ENCODE measurements around the gene ST7. TPM values are rescaled to one million over a fixed set of nuclear protein-coding genes. Genes with fewer than 3 reads are reported as not detected.

ST7 gene
- total and polyA plus RNA-seq, 2 donors (not counting 1 experiment from before 2014, with no cell fraction given): 2.3 to 4.6 TPM

DNA sequence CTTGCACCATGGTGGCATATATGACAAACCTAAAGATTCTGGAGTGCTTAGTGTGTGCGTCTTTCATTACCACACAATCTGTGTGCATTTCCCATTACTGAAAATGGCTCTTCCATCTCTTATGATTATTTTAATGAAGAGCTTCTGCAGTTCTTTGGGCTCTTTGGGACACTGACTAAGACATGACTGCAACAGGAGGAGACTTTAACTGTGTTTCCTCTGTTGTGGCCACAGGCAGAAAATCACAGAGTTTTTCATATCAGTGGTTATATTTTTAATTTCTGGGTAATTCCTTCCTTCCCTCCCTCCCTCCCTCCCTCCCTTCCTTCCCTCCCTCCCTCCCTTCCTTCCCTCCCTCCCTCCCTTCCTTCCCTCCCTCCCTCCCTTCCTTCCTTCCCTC lies 311.4 kb downstream of the ST7 start:
- H3K79me2 ChIP-seq (ENCODE audit: control insufficient read depth, insufficient read depth, low read length): no peaks in the 10 kb centered on the region
- H3K9ac ChIP-seq (ENCODE audit: low read length): no peak overlapping the region
- no peaks in the 10 kb centered on the region for H3K27me3 Mint-ChIP-seq
- no peaks in the 10 kb centered on the region for H3K27me3 ChIP-seq (replicated peaks in 1 of 4; ENCODE audit: control extremely low read depth in 1 of 4, control insufficient read depth in 3 of 4, insufficient read depth in 4 of 4, low read length in 3 of 4)
- no peaks in the 10 kb centered on the region for H4K20me1 ChIP-seq (ENCODE audit: control insufficient read depth, insufficient read depth, low read length, poor library complexity, severe bottlenecking)
- intact Hi-C loops (cut with micrococcal nuclease): no loop called here
- H3K4me2 ChIP-seq (replicated peaks; ENCODE audit: low read depth, low read length, poor library complexity, severe bottlenecking): no peak overlapping the region
- DNase-seq: no peak
- H3K9me3 Mint-ChIP-seq (ENCODE audit: insufficient read depth): no peaks in the 10 kb centered on the region
- H3K4me1 Mint-ChIP-seq: no peaks in the 10 kb centered on the region
- ChIA-PET POLR2A (no interaction called here), CTCF (interaction anchor here (0.7 kb wide), 1 partner anchor 259 kb away, joined by 3 read pairs; no protein-coding TSS in a partner anchor)
- no peak overlapping the region for H2AFZ ChIP-seq (ENCODE audit: insufficient read depth, low read depth, low read length, poor library complexity, severe bottlenecking)
- no CpG with 5 or more reads among the region's 1 CpG for WGBS (ENCODE audit: insufficient coverage)
- no peak overlapping the region for H3K27ac ChIP-seq (ENCODE audit: low read length in 2 of 2)
- no peak overlapping the region for H3K27ac Mint-ChIP-seq
- H3K4me3 ChIP-seq (ENCODE audit: control extremely low read depth in 1 of 5, extremely low read depth in 1 of 5, insufficient read depth in 1 of 5, low read depth in 2 of 5, low read length in 4 of 5): no peak overlapping the region
- no peaks in the 10 kb centered on the region for H3K4me1 ChIP-seq (ENCODE audit: control insufficient read depth in 2 of 2, insufficient read depth in 2 of 2, low read length in 2 of 2)
- H3K36me3 ChIP-seq (replicated peaks in 1 of 2; ENCODE audit: control extremely low read depth in 1 of 2, control insufficient read depth in 1 of 2, extremely low read depth in 1 of 2, insufficient read depth in 2 of 2, low read length in 1 of 2): no peaks in the 10 kb centered on the region
- no peak for ATAC-seq (ENCODE audit: low read depth)
- no peak overlapping the region for H3K4me3 Mint-ChIP-seq
- TF ChIP-seq, protein P1, sequence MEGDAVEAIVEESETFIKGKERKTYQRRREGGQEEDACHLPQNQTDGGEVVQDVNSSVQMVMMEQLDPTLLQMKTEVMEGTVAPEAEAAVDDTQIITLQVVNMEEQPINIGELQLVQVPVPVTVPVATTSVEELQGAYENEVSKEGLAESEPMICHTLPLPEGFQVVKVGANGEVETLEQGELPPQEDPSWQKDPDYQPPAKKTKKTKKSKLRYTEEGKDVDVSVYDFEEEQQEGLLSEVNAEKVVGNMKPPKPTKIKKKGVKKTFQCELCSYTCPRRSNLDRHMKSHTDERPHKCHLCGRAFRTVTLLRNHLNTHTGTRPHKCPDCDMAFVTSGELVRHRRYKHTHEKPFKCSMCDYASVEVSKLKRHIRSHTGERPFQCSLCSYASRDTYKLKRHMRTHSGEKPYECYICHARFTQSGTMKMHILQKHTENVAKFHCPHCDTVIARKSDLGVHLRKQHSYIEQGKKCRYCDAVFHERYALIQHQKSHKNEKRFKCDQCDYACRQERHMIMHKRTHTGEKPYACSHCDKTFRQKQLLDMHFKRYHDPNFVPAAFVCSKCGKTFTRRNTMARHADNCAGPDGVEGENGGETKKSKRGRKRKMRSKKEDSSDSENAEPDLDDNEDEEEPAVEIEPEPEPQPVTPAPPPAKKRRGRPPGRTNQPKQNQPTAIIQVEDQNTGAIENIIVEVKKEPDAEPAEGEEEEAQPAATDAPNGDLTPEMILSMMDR (IDR thresholded peaks at IDR 0.05): no peak
- TF ChIP-seq EZH2 (IDR thresholded peaks at IDR 0.05; ENCODE audit: borderline replicate concordance, insufficient read depth, low read depth, low read length, poor library complexity, severe bottlenecking): no peak
- no peaks in the 10 kb centered on the region for H3K9me3 ChIP-seq (ENCODE audit: control extremely low read depth in 1 of 3, control insufficient read depth in 2 of 3, insufficient read depth in 1 of 3, low read length in 2 of 3)

DNA sequence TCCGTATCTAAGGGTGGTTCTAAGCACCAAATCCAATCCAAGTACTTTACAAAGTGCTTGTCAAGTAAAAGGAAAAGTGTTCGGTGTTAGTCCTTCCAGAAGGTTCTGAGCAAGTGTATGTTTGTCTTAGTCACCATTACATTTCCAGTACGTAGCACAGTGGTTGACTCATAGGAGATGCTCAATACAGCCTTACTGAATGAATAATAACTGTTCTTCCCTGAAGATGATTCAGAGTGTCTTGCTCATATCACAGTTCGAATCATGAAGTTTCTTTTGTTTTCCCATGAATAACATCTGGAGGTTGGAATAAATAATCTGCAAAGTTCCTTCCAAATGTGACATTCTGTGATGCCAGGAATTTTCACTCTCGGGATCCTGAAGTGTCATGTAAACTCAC lies 316.1 kb downstream of the ST7 start:
- no peak overlapping the region for H3K27ac ChIP-seq (ENCODE audit: low read length in 2 of 2)
- H3K4me3 ChIP-seq (ENCODE audit: control extremely low read depth in 1 of 5, extremely low read depth in 1 of 5, insufficient read depth in 1 of 5, low read depth in 2 of 5, low read length in 4 of 5): no peak overlapping the region
- Mint-ChIP-seq H3K4me1 (no peaks in the 10 kb centered on the region), H3K27ac (no peak overlapping the region), H3K4me3 (no peak overlapping the region), H3K27me3 (peaks cover 14% of the 10 kb centered on the region), H3K9me3 (ENCODE audit: insufficient read depth) (no peaks in the 10 kb centered on the region)
- DNase-seq: no peak
- no peaks in the 10 kb centered on the region for H3K4me1 ChIP-seq (ENCODE audit: control insufficient read depth in 2 of 2, insufficient read depth in 2 of 2, low read length in 2 of 2)
- H2AFZ ChIP-seq (ENCODE audit: insufficient read depth, low read depth, low read length, poor library complexity, severe bottlenecking): no peak overlapping the region
- WGBS (ENCODE audit: insufficient coverage): no CpG with 5 or more reads among the region's 5 CpGs
- CTCF ChIA-PET: no interaction called here
- no peaks in the 10 kb centered on the region for H3K27me3 ChIP-seq (replicated peaks in 1 of 4; ENCODE audit: control extremely low read depth in 1 of 4, control insufficient read depth in 3 of 4, insufficient read depth in 4 of 4, low read length in 3 of 4)
- H3K4me2 ChIP-seq (replicated peaks; ENCODE audit: low read depth, low read length, poor library complexity, severe bottlenecking): no peak overlapping the region
- POLR2A ChIA-PET: no interaction called here
- no peaks in the 10 kb centered on the region for H3K36me3 ChIP-seq (replicated peaks in 1 of 2; ENCODE audit: control extremely low read depth in 1 of 2, control insufficient read depth in 1 of 2, extremely low read depth in 1 of 2, insufficient read depth in 2 of 2, low read length in 1 of 2)
- no peaks in the 10 kb centered on the region for H4K20me1 ChIP-seq (ENCODE audit: control insufficient read depth, insufficient read depth, low read length, poor library complexity, severe bottlenecking)
- TF ChIP-seq, protein P1 (IDR thresholded peaks at IDR 0.05): no peak
- no peaks in the 10 kb centered on the region for H3K79me2 ChIP-seq (ENCODE audit: control insufficient read depth, insufficient read depth, low read length)
- intact Hi-C loops (cut with micrococcal nuclease): no loop called here
- no peak overlapping the region for H3K9ac ChIP-seq (ENCODE audit: low read length)
- H3K9me3 ChIP-seq (ENCODE audit: control extremely low read depth in 1 of 3, control insufficient read depth in 2 of 3, insufficient read depth in 1 of 3, low read length in 2 of 3): no peaks in the 10 kb centered on the region
- no peak for ATAC-seq (ENCODE audit: low read depth)
